Effector memory CD4-positive, alpha-beta T cell (primary cell): ENCODE results near the gene SAMD4B.

Experiments used
- DNase-seq, 3 donors: peaks; one replicate each; pipeline ENCODE4 v3.0.0-alpha.2; 2020
- H3K27ac ChIP-seq: 2 replicates; pipeline ENCODE4 v1.7.0; 2013; ENCODE audit warnings: mild to moderate bottlenecking, low read length, moderate library complexity; ENCODE audit not compliant: insufficient read depth, poor library complexity, severe bottlenecking
- H3K27me3 ChIP-seq: replicated peaks from 2 replicates; pipeline ENCODE4 v1.7.0; 2013; ENCODE audit warnings: mild to moderate bottlenecking, low read length; ENCODE audit not compliant: insufficient read depth, control insufficient read depth, poor library complexity, severe bottlenecking
- H3K36me3 ChIP-seq: 2 replicates; pipeline ENCODE4 v1.7.0; 2013; ENCODE audit warnings: mild to moderate bottlenecking, low read length, moderate library complexity; ENCODE audit not compliant: control insufficient read depth, insufficient read depth
- H3K4me1 ChIP-seq: 2 replicates; pipeline ENCODE4 v1.7.0; 2013; ENCODE audit warnings: low read length, mild to moderate bottlenecking; ENCODE audit not compliant: control insufficient read depth, insufficient read depth, poor library complexity, severe bottlenecking
- H3K4me3 ChIP-seq: 2 replicates; pipeline ENCODE4 v1.7.0; 2013; ENCODE audit warnings: low read length, low read depth, mild to moderate bottlenecking; ENCODE audit not compliant: insufficient read depth, poor library complexity, severe bottlenecking
- H3K9me3 ChIP-seq: 2 replicates; pipeline ENCODE4 v1.7.0; 2013; ENCODE audit warnings: mild to moderate bottlenecking, low read length, moderate library complexity; ENCODE audit not compliant: control insufficient read depth

The SAMD4B gene

GRCh38 chr19:39388657-39389056 lies 46.4 kb downstream of the SAMD4B start:
- peaks cover 58% of the 10 kb centered on the region for H3K36me3 ChIP-seq
- H3K4me1 ChIP-seq: peaks cover 12% of the 10 kb centered on the region
- no peak for DNase-seq
- peak overlapping the region; percentile 98 for H3K27ac ChIP-seq
- no peaks in the 10 kb centered on the region for H3K9me3 ChIP-seq
- H3K4me3 ChIP-seq: no peak overlapping the region
- H3K27me3 ChIP-seq: no peaks in the 10 kb centered on the region

- Histone ChIP-seq H3K4me1 (peaks cover 12% of the 10 kb centered on the region), H3K9me3 (no peaks in the 10 kb centered on the region), H3K27me3 (no peaks in the 10 kb centered on the region), H3K27ac (peak overlapping the region; percentile 98), H3K36me3 (peaks cover 59% of the 10 kb centered on the region), H3K4me3 (peak overlapping the region; percentile 71)
- DNase-seq: no peak
These were observed 47.6 kb downstream of the SAMD4B start for GRCh38 chr19:39389631-39390414.

GRCh38 chr19:39390451-39390750 lies 48.2 kb downstream of the SAMD4B start:
- peaks cover 12% of the 10 kb centered on the region for H3K4me1 ChIP-seq
- H3K27ac ChIP-seq: peak overlapping the region; percentile 98
- no peaks in the 10 kb centered on the region for H3K27me3 ChIP-seq
- H3K9me3 ChIP-seq: no peaks in the 10 kb centered on the region
- H3K36me3 ChIP-seq: peaks cover 60% of the 10 kb centered on the region
- H3K4me3 ChIP-seq: peak overlapping the region; percentile 71
- peak in 2 of 3 donors; percentile 78 to 85 for DNase-seq

- Histone ChIP-seq H3K36me3 (peaks cover 55% of the 10 kb centered on the region), H3K9me3 (no peaks in the 10 kb centered on the region), H3K27me3 (no peaks in the 10 kb centered on the region), H3K4me1 (peaks cover 12% of the 10 kb centered on the region), H3K27ac (peak within 1 kb of the TSS; percentile 98), H3K4me3 (peak within 1 kb of the TSS; percentile 82)
- peak; percentile 96 for DNase-seq
These were observed 48.7 kb downstream of the SAMD4B start, which contains the start of the genes MED29 and PAF1 for GRCh38 chr19:39390751-39391437. Gene MED29 (plus strand): TSS chr19:39391378. CDS start chr19:39391423, 45 bp downstream. Gene PAF1 (minus strand): TSS chr19:39391106. CDS start chr19:39390864, 242 bp downstream.

GRCh38 chr19:39397360-39398296 lies 55.4 kb downstream of the SAMD4B start:
- Histone ChIP-seq H3K9me3 (no peaks in the 10 kb centered on the region), H3K27me3 (no peaks in the 10 kb centered on the region), H3K4me3 (no peak overlapping the region), H3K27ac (peak overlapping the region; percentile 66), H3K36me3 (peaks cover 19% of the 10 kb centered on the region), H3K4me1 (peaks cover 40% of the 10 kb centered on the region)
- DNase-seq: peak; percentile 81 to 85 (median 85)

- Histone ChIP-seq H3K4me1 (peaks cover 47% of the 10 kb centered on the region), H3K4me3 (no peak overlapping the region), H3K27ac (peak overlapping the region; percentile 66), H3K9me3 (no peaks in the 10 kb centered on the region), H3K36me3 (peaks cover 18% of the 10 kb centered on the region), H3K27me3 (no peaks in the 10 kb centered on the region)
- DNase-seq: peak in 1 of 3 donors; percentile 49
These were observed 56.2 kb downstream of the SAMD4B start for GRCh38 chr19:39398297-39398864.

- H3K27me3 ChIP-seq: no peaks in the 10 kb centered on the region
- no peak for DNase-seq
- H3K36me3 ChIP-seq: peaks cover 7% of the 10 kb centered on the region
- H3K4me1 ChIP-seq: peaks cover 57% of the 10 kb centered on the region
- H3K9me3 ChIP-seq: no peaks in the 10 kb centered on the region
- no peak overlapping the region for H3K4me3 ChIP-seq
- peak overlapping the region; percentile 100 for H3K27ac ChIP-seq
These were observed 57.4 kb downstream of the SAMD4B start for GRCh38 chr19:39399668-39400050.

- no peak for DNase-seq
- H3K27me3 ChIP-seq: no peaks in the 10 kb centered on the region
- peaks cover 3% of the 10 kb centered on the region for H3K36me3 ChIP-seq
- peak overlapping the region; percentile 100 for H3K27ac ChIP-seq
- H3K4me3 ChIP-seq: no peak overlapping the region
- no peaks in the 10 kb centered on the region for H3K9me3 ChIP-seq
- H3K4me1 ChIP-seq: peaks cover 59% of the 10 kb centered on the region
These were observed 57.8 kb downstream of the SAMD4B start for GRCh38 chr19:39400061-39400460.

- no peaks in the 10 kb centered on the region for H3K9me3 ChIP-seq
- no peak overlapping the region for H3K4me3 ChIP-seq
- peak overlapping the region; percentile 100 for H3K27ac ChIP-seq
- no peaks in the 10 kb centered on the region for H3K27me3 ChIP-seq
- H3K36me3 ChIP-seq: no peaks in the 10 kb centered on the region
- no peak for DNase-seq
- H3K4me1 ChIP-seq: peaks cover 69% of the 10 kb centered on the region
These were observed 58.9 kb downstream of the SAMD4B start for GRCh38 chr19:39401070-39401548.
